ENCODE measurements around the gene MYO5A.

Gene MYO5A

GRCh38 chr15:52328680-52329079 lies 200.0 kb downstream of the MYO5A start:
- DNase-seq (ENCODE audit: low spot score): no peak

- no peak for DNase-seq (ENCODE audit: low spot score)
These were observed 201.9 kb downstream of the MYO5A start for GRCh38 chr15:52326756-52327155.

GRCh38 chr15:52324109-52324508 lies 204.6 kb downstream of the MYO5A start:
- no peak for DNase-seq (ENCODE audit: low spot score)

- DNase-seq (ENCODE audit: low spot score): no peak
These were observed 209.8 kb downstream of the MYO5A start for GRCh38 chr15:52318729-52319500.

GRCh38 chr15:52317688-52318087 lies 211.0 kb downstream of the MYO5A start:
- no peak for DNase-seq (ENCODE audit: low spot score)

GRCh38 chr15:52317022-52317421 lies 211.7 kb downstream of the MYO5A start:
- no peak for DNase-seq (ENCODE audit: low spot score)

GRCh38 chr15:52309154-52309548 lies 219.5 kb downstream of the MYO5A start:
- no peak for DNase-seq (ENCODE audit: low spot score)

- no peak for DNase-seq (ENCODE audit: low spot score)
These were observed 220.1 kb downstream of the MYO5A start for GRCh38 chr15:52308446-52309153.

GRCh38 chr15:52307847-52308246 lies 220.8 kb downstream of the MYO5A start:
- no peak for DNase-seq (ENCODE audit: low spot score)

GRCh38 chr15:52306270-52306669 lies 222.4 kb downstream of the MYO5A start:
- DNase-seq (ENCODE audit: low spot score): no peak

- DNase-seq (ENCODE audit: low spot score): no peak
These were observed 225.4 kb downstream of the MYO5A start for GRCh38 chr15:52303093-52303772.

- no peak for DNase-seq (ENCODE audit: low spot score)
These were observed 227.3 kb downstream of the MYO5A start for GRCh38 chr15:52301265-52301847.

- no peak for DNase-seq (ENCODE audit: low spot score)
These were observed 233.2 kb downstream of the MYO5A start, which contains the start of gene MYO5C for GRCh38 chr15:52295421-52296001. TSS of gene MYO5C (minus strand) at chr15:52295804. CDS start at chr15:52295636, 168 bp downstream.

GRCh38 chr15:52294881-52295420 lies 233.7 kb downstream of the MYO5A start:
- DNase-seq (ENCODE audit: low spot score): no peak

- no peak for DNase-seq (ENCODE audit: low spot score)
These were observed 235.8 kb downstream of the MYO5A start for GRCh38 chr15:52292780-52293392.

- no peak for DNase-seq (ENCODE audit: low spot score)
These were observed 237.5 kb downstream of the MYO5A start for GRCh38 chr15:52291204-52291603.

GRCh38 chr15:52290800-52291199 lies 237.9 kb downstream of the MYO5A start:
- no peak for DNase-seq (ENCODE audit: low spot score)

GRCh38 chr15:52290329-52290728 lies 238.4 kb downstream of the MYO5A start:
- DNase-seq (ENCODE audit: low spot score): no peak

- DNase-seq (ENCODE audit: low spot score): no peak
These were observed 239.0 kb downstream of the MYO5A start for GRCh38 chr15:52289629-52290081.

- DNase-seq (ENCODE audit: low spot score): no peak
These were observed 239.7 kb downstream of the MYO5A start for GRCh38 chr15:52288986-52289385.

All from hepatic stellate cell (primary cell).